Measurements from ENCODE around the gene TUBB6. TPM values are rescaled to one million over a fixed set of nuclear protein-coding genes. Genes with fewer than 3 reads are reported as not detected.

The TUBB6 gene
- total and polyA plus RNA-seq, 2 of the 13 experiments (the other 11 are each of a cell fraction or from before 2014, with no cell fraction given): 9.9 to 28.6 TPM

GRCh38 chr18:12271376-12272235, 36.4 kb upstream of the TUBB6 start (continued):
- TF ChIP-seq GMEB2 (CRISPR knock-in tag; IDR thresholded peaks at IDR 0.05; ENCODE audit: low read depth): no peak
- TF ChIP-seq ZNF546 (CRISPR knock-in tag; conservative IDR thresholded peaks at IDR 0.05): 0 out of 2 replicates have a peak, but pooled peaks have one; percentile 49
- TF ChIP-seq ZNF776 (CRISPR knock-in tag; IDR thresholded peaks at IDR 0.05): no peak
- no peak for TF ChIP-seq ZNF282 (IDR thresholded peaks at IDR 0.05; ENCODE audit: partially characterized antibody)
- no peak for TF ChIP-seq ZNF576 (CRISPR knock-in tag; IDR thresholded peaks at IDR 0.05)
- TF ChIP-seq ZFP62 (CRISPR knock-in tag; IDR thresholded peaks at IDR 0.05): no peak
- TF ChIP-seq CREB3 (CRISPR knock-in tag; IDR thresholded peaks at IDR 0.05): no peak
- TF ChIP-seq NR2C2 (CRISPR knock-in tag; IDR thresholded peaks at IDR 0.05; ENCODE audit: borderline replicate concordance): no peak
- TF ChIP-seq ZMYM4 (CRISPR knock-in tag; IDR thresholded peaks at IDR 0.05): peak; percentile 20; the same call in 1 of the 2 replicates
- no peak for TF ChIP-seq NFIC (IDR thresholded peaks at IDR 0.05; ENCODE audit: low read length)
- TF ChIP-seq ZNF18 (CRISPR knock-in tag; IDR thresholded peaks at IDR 0.05; ENCODE audit: insufficient replicate concordance): no peak
- no peak for TF ChIP-seq ZNF781 (CRISPR knock-in tag; IDR thresholded peaks at IDR 0.05; ENCODE audit: borderline replicate concordance, not compliant biosample characterization)
- no peak for TF ChIP-seq EZH2 (conservative IDR thresholded peaks at IDR 0.05; ENCODE audit: low read depth, low read length)
- no peak for TF ChIP-seq GLI4 (CRISPR knock-in tag; IDR thresholded peaks at IDR 0.05; ENCODE audit: borderline replicate concordance)
- TF ChIP-seq ZSCAN9 (CRISPR knock-in tag; IDR thresholded peaks at IDR 0.05; ENCODE audit: borderline replicate concordance): no peak; the same call in 1 of the 2 replicates
- TF ChIP-seq PRDM4 (CRISPR knock-in tag; IDR thresholded peaks at IDR 0.05; ENCODE audit: borderline replicate concordance): peak; percentile 62; the same call in 1 of the 2 replicates
- no peak for TF ChIP-seq ZFP41 (CRISPR knock-in tag; IDR thresholded peaks at IDR 0.05; ENCODE audit: borderline replicate concordance)
- TF ChIP-seq THAP9 (CRISPR knock-in tag; IDR thresholded peaks at IDR 0.05; ENCODE audit: borderline replicate concordance): no peak

Measured in HepG2 (cell line).